ENCODE measurements around the gene FRMD4A.

DNA sequence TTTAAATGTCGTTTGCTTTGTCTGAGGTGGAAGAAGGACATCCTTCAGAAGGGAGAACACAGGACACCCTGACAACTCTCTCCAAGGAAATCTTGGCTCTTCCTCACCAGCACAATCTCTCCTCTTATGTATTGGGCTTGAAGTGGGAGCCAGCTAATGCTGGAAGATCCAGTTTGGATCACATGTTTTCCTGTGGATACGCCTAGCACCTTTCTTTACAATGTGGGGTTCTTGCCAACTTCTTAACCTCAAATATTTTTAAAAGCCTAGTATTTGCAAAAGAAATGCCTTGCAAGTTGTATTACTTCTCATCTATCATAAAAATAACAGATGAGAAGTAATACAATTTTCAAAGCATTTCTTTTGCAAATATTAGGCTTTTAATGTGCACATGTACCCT, 76.4 kb downstream of the FRMD4A start:
- TF ChIP-seq CTCF (IDR thresholded peaks at IDR 0.05), result no peak
- TF ChIP-seq POLR2A (IDR thresholded peaks at IDR 0.05), result no peak
- no peak for TF ChIP-seq POLR2AphosphoS5 (IDR thresholded peaks at IDR 0.05)
